Endometrium (tissue), 2 donors: ENCODE measurements around the gene BLID.

Experiments used
- FAIRE-seq: peaks from 2 replicates; lab custom pipeline; 2012; peaks lifted over from hg19 to GRCh38; lab: Jason Lieb, UNC
- donor health status: control.
- donor health status: control.

BLID gene, protein sequence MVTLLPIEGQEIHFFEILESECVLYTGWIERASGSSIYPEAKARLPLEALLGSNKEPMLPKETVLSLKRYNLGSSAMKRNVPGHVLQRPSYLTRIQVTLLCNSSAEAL

GRCh38 chr11:122115524-122116379 is at the start of gene BLID:
BLID (minus strand) TSS chr11:122116215; CDS start chr11:122115922, 293 bp downstream.
- FAIRE-seq = no peak

- no peak for FAIRE-seq
Observed at GRCh38 chr11:122163053-122163819, 47.2 kb upstream of the BLID start.

DNA sequence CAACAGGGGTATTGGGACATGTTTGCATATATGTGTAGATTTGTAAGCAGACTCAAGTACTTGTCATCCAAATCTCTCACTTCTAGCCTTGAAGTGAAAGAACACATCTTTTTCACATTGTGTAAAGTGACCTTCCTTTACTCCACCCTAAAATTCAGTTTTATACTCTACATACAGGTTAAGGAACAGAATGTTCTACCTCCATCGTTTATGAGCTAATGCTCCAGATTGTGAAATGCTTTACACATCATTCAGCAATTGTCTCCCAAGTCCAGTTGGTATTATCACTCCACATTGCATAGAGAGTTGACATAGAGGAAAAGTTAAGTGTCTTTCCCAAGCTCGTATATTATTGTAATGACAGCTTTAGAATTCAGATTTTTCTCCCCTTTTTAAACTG is 46.1 kb upstream of the BLID start:
- FAIRE-seq = no peak

- FAIRE-seq = no peak
Observed at GRCh38 chr11:122160841-122161590, 45.0 kb upstream of the BLID start.

DNA sequence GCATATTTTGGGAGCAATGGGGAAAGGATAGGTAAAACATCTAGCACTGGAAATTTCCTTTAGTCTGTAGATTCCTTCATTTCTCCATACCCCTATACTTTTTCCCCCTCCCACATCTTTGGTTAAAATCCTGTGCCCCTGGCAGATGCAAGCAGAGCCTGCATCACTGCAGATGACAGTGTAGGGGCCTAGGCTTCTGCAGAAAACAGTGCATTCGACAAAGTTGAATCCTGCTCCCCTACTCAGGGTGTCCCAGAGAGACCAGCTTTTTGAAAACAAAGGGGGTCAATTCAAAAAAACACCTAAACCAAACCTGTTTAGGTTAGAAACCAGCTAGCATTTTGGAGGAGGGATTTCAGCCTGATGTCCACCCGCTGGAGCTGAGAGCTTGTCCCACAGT is 43.8 kb upstream of the BLID start:
- FAIRE-seq = no peak

- no peak for FAIRE-seq
Observed at GRCh38 chr11:122159173-122159721, 43.2 kb upstream of the BLID start.

GRCh38 chr11:122158171-122158570 is 42.2 kb upstream of the BLID start:
- no peak for FAIRE-seq

DNA sequence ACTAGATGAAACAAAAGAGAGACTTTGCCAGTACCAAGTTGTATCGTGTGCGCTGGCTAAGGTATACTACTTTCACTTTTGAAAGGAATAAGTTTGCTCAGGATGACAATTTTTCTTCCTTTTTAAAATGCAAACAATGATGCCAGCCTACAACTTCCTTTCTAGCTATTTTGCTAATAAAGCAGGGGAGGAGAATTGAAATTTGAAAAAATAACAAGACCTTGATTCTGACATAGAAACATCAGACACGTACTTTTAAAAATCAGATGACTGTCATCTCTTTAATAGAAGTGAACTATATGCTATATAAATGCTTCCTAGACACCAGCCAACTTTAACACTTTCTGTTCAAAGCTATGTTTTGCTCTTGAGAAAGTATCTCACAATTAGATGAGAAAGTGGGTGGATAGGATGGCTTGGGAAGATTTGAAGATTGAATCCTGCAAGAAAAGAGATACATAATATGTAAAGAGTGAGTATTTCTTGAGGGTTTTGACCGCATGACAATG is 41.7 kb upstream of the BLID start:
- FAIRE-seq = no peak

DNA sequence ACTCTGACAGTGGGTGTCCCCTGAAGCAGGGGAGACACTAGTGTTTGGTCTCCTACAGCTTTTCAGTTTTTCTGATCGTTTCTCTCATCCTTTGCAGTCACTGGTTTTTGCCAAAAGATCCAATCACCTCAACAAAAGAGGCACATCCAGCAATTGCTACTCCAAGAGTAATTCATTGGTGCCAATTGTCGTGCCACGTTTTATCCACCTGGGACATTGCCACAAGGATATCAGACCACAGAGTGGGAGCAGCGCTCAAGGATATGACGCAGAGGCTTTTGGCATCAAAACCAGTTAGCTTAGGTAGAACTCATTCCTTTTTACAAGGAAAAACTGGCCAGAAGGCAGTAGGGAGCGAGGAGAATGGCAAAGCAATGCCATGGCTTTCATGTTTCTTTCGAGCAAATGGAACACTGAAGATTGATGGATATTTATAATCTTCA is 40.9 kb upstream of the BLID start:
- FAIRE-seq = no peak

- FAIRE-seq = no peak
Observed at GRCh38 chr11:122155765-122156527, 39.9 kb upstream of the BLID start.

- FAIRE-seq = no peak
Observed at GRCh38 chr11:122154994-122155393, 39.0 kb upstream of the BLID start.

- no peak for FAIRE-seq
Observed at GRCh38 chr11:122154227-122154626, 38.2 kb upstream of the BLID start.

DNA sequence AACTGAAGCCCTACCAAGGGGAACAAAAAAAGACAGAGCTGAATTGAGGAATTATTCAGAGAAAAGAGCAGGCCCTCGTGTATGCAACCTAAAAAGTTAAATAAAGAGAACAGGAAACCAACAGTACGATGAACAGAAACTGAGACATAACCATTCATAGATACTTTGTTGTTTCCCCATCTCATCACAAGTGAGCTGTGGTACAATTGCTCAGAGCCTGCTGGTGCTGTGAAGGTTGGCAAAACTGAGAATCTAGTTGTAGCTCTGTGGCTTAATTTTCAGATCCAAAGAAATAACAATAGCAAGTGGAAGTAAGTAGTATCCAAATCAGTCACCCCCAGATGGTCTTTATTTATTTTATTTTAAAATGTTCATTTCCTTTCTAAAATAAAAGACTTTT is 37.7 kb upstream of the BLID start:
- FAIRE-seq = no peak

GRCh38 chr11:122150216-122151124 is 34.5 kb upstream of the BLID start:
- no peak for FAIRE-seq

DNA sequence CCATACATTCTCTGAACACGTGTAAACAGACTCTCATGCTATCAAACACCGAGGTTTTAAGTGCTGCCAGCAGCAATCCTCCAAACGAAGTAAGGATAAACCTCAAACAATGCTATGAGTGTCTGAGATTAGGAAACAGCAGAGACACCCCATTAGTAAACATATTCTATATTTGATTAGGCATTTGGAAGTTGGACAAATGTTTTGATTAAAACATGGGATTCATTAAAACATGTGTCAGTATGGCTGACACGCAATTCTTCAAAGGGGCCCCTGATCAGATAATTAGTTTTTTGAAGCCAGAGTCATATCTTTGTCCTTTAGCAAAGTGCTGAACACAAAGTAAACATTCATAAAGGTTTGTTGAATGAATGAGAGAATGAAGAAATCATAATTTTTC is 33.2 kb upstream of the BLID start:
- no peak for FAIRE-seq

GRCh38 chr11:122146475-122146874 is 30.5 kb upstream of the BLID start:
- no peak for FAIRE-seq

DNA sequence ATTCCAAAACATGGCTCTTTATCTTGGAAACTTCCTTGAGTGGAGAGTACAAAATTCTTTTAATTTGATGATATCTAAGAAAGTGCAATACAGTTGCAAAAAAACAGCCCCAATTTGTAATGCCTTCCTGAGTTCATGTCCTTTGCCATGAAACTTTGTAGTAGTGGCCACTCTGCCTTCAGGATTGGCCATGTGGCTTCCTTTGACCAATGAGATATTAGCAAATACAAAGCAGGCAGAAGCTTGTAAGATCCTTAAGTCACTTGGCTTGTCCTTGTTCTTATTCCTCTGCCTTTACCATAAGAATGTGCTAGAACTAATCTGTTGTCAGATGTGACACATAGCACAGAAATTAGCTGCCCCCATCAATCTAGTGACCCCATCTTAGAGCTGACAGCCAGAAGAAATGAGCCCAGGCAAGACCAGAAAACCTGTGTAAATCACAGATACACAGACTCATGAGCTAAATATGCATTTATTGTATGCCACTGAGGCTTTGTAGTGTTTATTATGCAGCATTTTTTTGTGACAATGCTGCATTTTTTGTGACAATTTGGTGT is 29.8 kb upstream of the BLID start:
- FAIRE-seq = no peak

- no peak for FAIRE-seq
Observed at GRCh38 chr11:122144752-122145151, 28.7 kb upstream of the BLID start.

DNA sequence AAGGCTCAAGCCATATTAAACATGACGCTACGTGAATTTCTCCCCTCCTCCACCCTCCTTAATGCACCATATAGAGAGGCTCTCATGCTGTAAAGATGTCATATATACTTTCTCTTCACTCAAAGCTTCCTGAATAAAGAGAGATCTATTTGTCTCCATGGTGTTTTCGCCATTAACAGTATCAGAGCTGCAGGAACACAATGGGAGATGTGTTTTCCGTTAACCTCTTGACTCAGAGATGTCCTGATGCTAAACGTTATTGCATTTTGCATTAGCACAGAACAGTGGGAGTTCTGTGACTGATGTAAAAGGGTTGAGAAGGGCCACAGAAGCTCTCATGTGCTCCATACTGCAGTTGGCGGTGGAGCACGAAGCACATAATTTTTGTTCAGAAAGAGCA is 25.7 kb upstream of the BLID start:
- no peak for FAIRE-seq

DNA sequence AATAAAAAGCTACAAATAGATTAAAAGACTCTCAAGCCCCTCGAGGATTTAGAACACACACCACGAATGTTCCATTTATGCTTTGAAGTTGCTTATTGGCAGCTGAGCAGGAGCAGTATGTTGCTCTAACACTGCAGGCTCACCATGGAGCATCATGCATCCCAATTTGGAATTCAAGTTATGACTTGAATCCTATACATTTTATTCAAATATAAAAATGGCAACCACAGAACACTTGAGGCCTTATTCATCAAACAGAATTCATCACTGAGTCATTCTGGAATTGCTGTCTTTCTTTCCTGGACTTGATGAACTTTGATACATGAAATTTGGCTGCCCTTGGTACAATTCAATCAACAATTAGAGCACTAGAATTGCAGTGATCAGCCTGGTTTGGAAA is 24.5 kb upstream of the BLID start:
- FAIRE-seq = no peak
